ENCODE results near the gene CFAP53.
A peak's percentile ranks its signal among the peaks of the same experiment; 100 is the strongest.
"Not testable (repeated sequence)": the region's sequence is repeated elsewhere in the genome, so short reads cannot be mapped to it uniquely, and the experiment has no call there.

The CFAP53 gene
- total RNA-seq = 0.69 to 0.97 (median 0.70) reads per million in 3 donors

- peaks cover 10% of the 10 kb centered on the region for H3K36me3 ChIP-seq (ENCODE audit: control insufficient read depth, insufficient read depth, low read length)
- peak within 1 kb of the TSS; percentile 47 for H3K27ac ChIP-seq (ENCODE audit: insufficient read depth, low read length, poor library complexity, severe bottlenecking)
- DNase-seq = peak; percentile 68 to 76 (median 74)
These were observed at the start of gene CFAP53 for GRCh38 chr18:50266248-50266704. Gene CFAP53 (minus strand): TSS chr18:50266495. CDS start chr18:50266404, 91 bp downstream.

GRCh38 chr18:50315100-50315871 is 49.0 kb upstream of the CFAP53 start:
- no peaks in the 10 kb centered on the region for H3K4me1 ChIP-seq (ENCODE audit: control insufficient read depth, insufficient read depth, low read length, poor library complexity, severe bottlenecking)
- H3K4me3 ChIP-seq (ENCODE audit: insufficient read depth, low read depth, low read length, poor library complexity, severe bottlenecking) = no peak overlapping the region
- H3K27me3 ChIP-seq (replicated peaks; ENCODE audit: control insufficient read depth, insufficient read depth, low read length, poor library complexity, severe bottlenecking) = peaks cover 4% of the 10 kb centered on the region
- DNase-seq = no peak
- no peak overlapping the region for H3K27ac ChIP-seq (ENCODE audit: insufficient read depth, low read length, poor library complexity, severe bottlenecking)
- H3K9me3 ChIP-seq (ENCODE audit: control insufficient read depth, low read length) = no peaks in the 10 kb centered on the region
- H3K36me3 ChIP-seq (ENCODE audit: control insufficient read depth, insufficient read depth, low read length) = no peaks in the 10 kb centered on the region

More at GRCh38 chr18:50266248-50266704, at the start of gene CFAP53:
- Histone ChIP-seq H3K27me3 (replicated peaks; ENCODE audit: control insufficient read depth, insufficient read depth, low read length, poor library complexity, severe bottlenecking) (no peaks in the 10 kb centered on the region), H3K4me1 (ENCODE audit: control insufficient read depth, insufficient read depth, low read length, poor library complexity, severe bottlenecking) (peaks cover 4% of the 10 kb centered on the region), H3K4me3 (ENCODE audit: insufficient read depth, low read depth, low read length, poor library complexity, severe bottlenecking) (peak within 1 kb of the TSS; percentile 60), H3K9me3 (ENCODE audit: control insufficient read depth, low read length) (no peaks in the 10 kb centered on the region)

DNA sequence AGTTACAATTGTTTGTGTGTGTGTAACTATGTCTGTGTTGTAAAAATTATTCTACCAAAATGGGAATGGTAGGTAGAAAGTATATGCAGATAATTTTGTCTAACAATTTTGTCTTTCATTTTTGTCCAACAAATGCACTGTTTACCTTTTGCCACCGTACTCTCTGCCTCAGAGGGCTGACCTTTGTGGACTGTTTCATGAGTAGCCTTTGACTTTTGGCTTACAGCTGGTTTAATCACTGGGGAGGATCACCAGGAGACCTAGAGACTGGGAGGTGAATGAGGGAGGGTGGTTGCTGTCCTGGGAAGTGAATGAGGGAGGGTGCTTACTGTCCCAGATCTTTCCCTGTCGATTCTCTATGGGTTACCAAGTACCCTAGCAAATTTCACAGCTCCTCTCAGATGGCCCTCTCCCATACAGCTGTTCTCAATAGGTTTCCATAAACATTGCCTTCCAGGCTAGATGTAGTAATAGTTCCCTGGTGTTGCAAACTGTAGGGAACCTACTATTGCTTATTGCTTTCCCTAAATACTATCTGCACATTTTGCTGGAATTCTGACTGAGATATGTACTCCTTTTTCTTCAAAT is 47.7 kb upstream of the CFAP53 start:
- no peak for DNase-seq
- Histone ChIP-seq H3K9me3 (ENCODE audit: control insufficient read depth, low read length) (no peaks in the 10 kb centered on the region), H3K36me3 (ENCODE audit: control insufficient read depth, insufficient read depth, low read length) (no peaks in the 10 kb centered on the region), H3K4me3 (ENCODE audit: insufficient read depth, low read depth, low read length, poor library complexity, severe bottlenecking) (no peak overlapping the region), H3K27ac (ENCODE audit: insufficient read depth, low read length, poor library complexity, severe bottlenecking) (no peak overlapping the region), H3K27me3 (replicated peaks; ENCODE audit: control insufficient read depth, insufficient read depth, low read length, poor library complexity, severe bottlenecking) (peaks cover 4% of the 10 kb centered on the region), H3K4me1 (ENCODE audit: control insufficient read depth, insufficient read depth, low read length, poor library complexity, severe bottlenecking) (no peaks in the 10 kb centered on the region)

GRCh38 chr18:50313031-50313607 is 46.8 kb upstream of the CFAP53 start:
- DNase-seq = no peak
- H3K9me3 ChIP-seq (ENCODE audit: control insufficient read depth, low read length) = no peaks in the 10 kb centered on the region
- no peak overlapping the region for H3K4me3 ChIP-seq (ENCODE audit: insufficient read depth, low read depth, low read length, poor library complexity, severe bottlenecking)
- H3K36me3 ChIP-seq (ENCODE audit: control insufficient read depth, insufficient read depth, low read length) = no peaks in the 10 kb centered on the region
- H3K4me1 ChIP-seq (ENCODE audit: control insufficient read depth, insufficient read depth, low read length, poor library complexity, severe bottlenecking) = no peaks in the 10 kb centered on the region
- peaks cover 4% of the 10 kb centered on the region for H3K27me3 ChIP-seq (replicated peaks; ENCODE audit: control insufficient read depth, insufficient read depth, low read length, poor library complexity, severe bottlenecking)
- no peak overlapping the region for H3K27ac ChIP-seq (ENCODE audit: insufficient read depth, low read length, poor library complexity, severe bottlenecking)

- Histone ChIP-seq H3K4me1 (ENCODE audit: control insufficient read depth, insufficient read depth, low read length, poor library complexity, severe bottlenecking) (peaks cover 1% of the 10 kb centered on the region), H3K27me3 (replicated peaks; ENCODE audit: control insufficient read depth, insufficient read depth, low read length, poor library complexity, severe bottlenecking) (peaks cover 4% of the 10 kb centered on the region), H3K9me3 (ENCODE audit: control insufficient read depth, low read length) (no peaks in the 10 kb centered on the region), H3K4me3 (ENCODE audit: insufficient read depth, low read depth, low read length, poor library complexity, severe bottlenecking) (no peak overlapping the region), H3K27ac (ENCODE audit: insufficient read depth, low read length, poor library complexity, severe bottlenecking) (no peak overlapping the region), H3K36me3 (ENCODE audit: control insufficient read depth, insufficient read depth, low read length) (no peaks in the 10 kb centered on the region)
- DNase-seq = no peak
These were observed 46.2 kb upstream of the CFAP53 start for GRCh38 chr18:50312296-50313030.

DNA sequence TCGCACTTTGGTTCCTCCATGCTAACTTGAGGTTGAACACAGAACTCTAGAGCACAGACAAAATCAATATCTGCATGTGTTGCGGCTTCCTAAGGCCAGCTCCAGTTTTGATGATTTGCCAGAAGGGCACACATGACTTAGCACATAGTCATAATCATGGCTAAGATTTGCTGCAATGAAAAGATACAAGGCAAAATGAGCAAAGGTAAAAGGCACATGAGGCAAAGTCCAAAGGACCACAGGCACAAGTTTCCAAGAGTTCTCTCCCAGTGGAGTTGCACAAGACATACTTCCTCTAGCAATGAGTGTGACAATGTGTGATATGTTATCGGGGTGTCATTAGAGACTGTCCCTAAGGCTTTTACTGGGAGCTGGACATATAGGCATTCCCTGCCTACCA is 45.4 kb upstream of the CFAP53 start:
- Histone ChIP-seq H3K27me3 (replicated peaks; ENCODE audit: control insufficient read depth, insufficient read depth, low read length, poor library complexity, severe bottlenecking) (peaks cover 4% of the 10 kb centered on the region), H3K4me3 (ENCODE audit: insufficient read depth, low read depth, low read length, poor library complexity, severe bottlenecking) (no peak overlapping the region), H3K36me3 (ENCODE audit: control insufficient read depth, insufficient read depth, low read length) (no peaks in the 10 kb centered on the region), H3K9me3 (ENCODE audit: control insufficient read depth, low read length) (no peaks in the 10 kb centered on the region), H3K27ac (ENCODE audit: insufficient read depth, low read length, poor library complexity, severe bottlenecking) (no peak overlapping the region), H3K4me1 (ENCODE audit: control insufficient read depth, insufficient read depth, low read length, poor library complexity, severe bottlenecking) (peaks cover 7% of the 10 kb centered on the region)
- no peak for DNase-seq

DNA sequence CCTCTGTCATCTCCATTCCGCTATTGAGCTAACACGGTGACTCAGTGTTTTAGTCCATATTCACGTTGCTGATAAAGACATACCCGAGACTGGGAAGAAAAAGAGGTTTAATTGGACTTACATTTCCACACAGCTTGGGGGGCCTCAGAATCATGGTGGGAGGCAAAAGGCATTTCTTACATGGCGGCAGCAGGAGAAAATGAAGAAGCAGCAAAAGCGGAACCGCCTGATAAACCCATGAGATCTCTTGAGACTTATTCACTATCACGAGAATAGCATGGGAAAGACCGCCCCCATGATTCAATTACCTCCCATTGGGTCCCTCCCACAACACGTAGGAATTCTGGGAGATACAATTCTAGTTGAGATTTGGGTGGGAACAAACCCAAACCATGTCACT is 43.8 kb upstream of the CFAP53 start:
- DNase-seq = no peak
- no peak overlapping the region for H3K27ac ChIP-seq (ENCODE audit: insufficient read depth, low read length, poor library complexity, severe bottlenecking)
- no peaks in the 10 kb centered on the region for H3K9me3 ChIP-seq (ENCODE audit: control insufficient read depth, low read length)
- H3K36me3 ChIP-seq (ENCODE audit: control insufficient read depth, insufficient read depth, low read length) = no peaks in the 10 kb centered on the region
- H3K27me3 ChIP-seq (replicated peaks; ENCODE audit: control insufficient read depth, insufficient read depth, low read length, poor library complexity, severe bottlenecking) = no peaks in the 10 kb centered on the region
- H3K4me3 ChIP-seq (ENCODE audit: insufficient read depth, low read depth, low read length, poor library complexity, severe bottlenecking) = no peak overlapping the region
- H3K4me1 ChIP-seq (ENCODE audit: control insufficient read depth, insufficient read depth, low read length, poor library complexity, severe bottlenecking) = peaks cover 7% of the 10 kb centered on the region

GRCh38 chr18:50308851-50309250 is 42.6 kb upstream of the CFAP53 start:
- not testable (repeated sequence) for H3K9me3 ChIP-seq (ENCODE audit: control insufficient read depth, low read length); H3K27ac ChIP-seq (ENCODE audit: insufficient read depth, low read length, poor library complexity, severe bottlenecking); H3K27me3 ChIP-seq (replicated peaks; ENCODE audit: control insufficient read depth, insufficient read depth, low read length, poor library complexity, severe bottlenecking); H3K36me3 ChIP-seq (ENCODE audit: control insufficient read depth, insufficient read depth, low read length); H3K4me1 ChIP-seq (ENCODE audit: control insufficient read depth, insufficient read depth, low read length, poor library complexity, severe bottlenecking); DNase-seq; H3K4me3 ChIP-seq (ENCODE audit: insufficient read depth, low read depth, low read length, poor library complexity, severe bottlenecking)

DNA sequence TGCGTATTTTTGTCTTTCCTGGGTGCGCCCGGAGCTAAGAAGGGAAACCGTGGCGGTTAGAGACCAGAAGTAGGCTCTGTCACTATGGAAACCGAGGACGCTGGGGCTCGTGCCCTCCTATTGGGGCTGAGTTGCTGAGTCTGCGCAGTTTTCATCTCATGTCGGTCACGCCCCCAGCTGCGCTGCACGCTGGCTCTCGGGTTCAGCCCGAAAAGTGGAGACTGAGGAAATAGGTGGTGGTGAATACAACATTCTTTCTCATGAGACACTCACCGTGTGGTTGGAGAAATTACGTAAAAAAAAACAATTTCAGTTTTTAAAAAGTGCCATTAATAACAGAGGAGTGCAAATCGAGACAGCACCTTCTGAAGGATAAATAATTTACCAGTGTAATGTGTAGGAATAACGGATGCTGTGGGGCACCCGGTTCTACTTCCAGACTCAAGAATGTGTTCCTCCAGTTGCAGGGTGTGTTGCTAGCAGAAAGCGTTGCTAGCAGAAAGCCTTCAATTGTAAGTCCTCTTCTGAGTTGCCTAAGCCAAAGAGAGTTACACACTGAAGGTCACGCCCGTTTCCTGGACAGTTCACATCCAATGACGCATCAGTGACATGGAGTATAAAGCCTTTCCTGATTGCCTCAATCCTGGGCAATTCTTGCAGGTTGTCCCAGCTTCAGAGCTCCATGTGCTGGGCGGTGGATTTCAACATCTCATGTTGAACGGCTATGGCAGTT is 41.6 kb upstream of the CFAP53 start:
- DNase-seq = peak; percentile 77 to 88 (median 78)
- Histone ChIP-seq H3K4me3 (ENCODE audit: insufficient read depth, low read depth, low read length, poor library complexity, severe bottlenecking) (peak overlapping the region; percentile 50), H3K36me3 (ENCODE audit: control insufficient read depth, insufficient read depth, low read length) (no peaks in the 10 kb centered on the region), H3K9me3 (ENCODE audit: control insufficient read depth, low read length) (no peaks in the 10 kb centered on the region), H3K27ac (ENCODE audit: insufficient read depth, low read length, poor library complexity, severe bottlenecking) (no peak overlapping the region), H3K4me1 (ENCODE audit: control insufficient read depth, insufficient read depth, low read length, poor library complexity, severe bottlenecking) (peaks cover 7% of the 10 kb centered on the region), H3K27me3 (replicated peaks; ENCODE audit: control insufficient read depth, insufficient read depth, low read length, poor library complexity, severe bottlenecking) (no peaks in the 10 kb centered on the region)

All from effector memory CD4-positive, alpha-beta T cell (primary cell).